Measurements from ENCODE around the gene ARIH1.

ARIH1 gene

DNA sequence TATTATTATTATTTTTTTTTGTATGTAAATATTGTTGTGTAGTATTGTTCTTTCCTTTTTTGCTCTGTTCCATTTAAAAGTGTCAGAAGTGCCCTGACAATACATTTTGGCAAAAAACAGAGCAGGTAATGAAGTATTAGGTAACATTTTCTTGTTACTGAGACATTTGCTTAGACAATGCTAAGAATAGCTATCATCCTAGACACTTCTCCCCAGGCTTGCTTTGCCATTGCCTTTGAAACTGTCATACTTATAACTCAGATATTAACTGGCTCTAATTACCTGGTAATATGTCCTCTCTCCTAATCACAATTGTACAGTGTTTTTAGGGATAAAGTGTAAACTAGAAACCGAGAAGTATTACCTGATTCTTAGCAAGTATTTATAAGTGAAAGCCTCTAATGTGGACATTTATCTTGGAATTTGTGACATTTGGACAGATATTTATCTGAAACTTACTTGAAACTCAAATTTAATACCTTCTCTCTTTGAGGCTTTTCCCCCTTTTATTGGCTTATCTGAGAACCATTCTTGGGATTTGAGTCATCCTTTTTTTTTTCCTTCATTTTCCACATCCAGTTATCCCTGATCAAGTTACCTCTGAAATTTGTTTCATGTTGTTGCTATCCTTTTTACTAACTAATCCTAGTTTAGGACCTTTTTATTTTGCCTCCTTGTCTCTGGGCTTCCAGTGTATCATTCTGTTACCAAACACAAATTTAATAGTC lies 13.1 kb downstream of the ARIH1 start:
- no peak for DNase-seq

- no peak for DNase-seq
Measured at GRCh38 chr15:72488558-72488957, 14.4 kb downstream of the ARIH1 start.

- no peak for DNase-seq
Measured at GRCh38 chr15:72489943-72490554, 15.9 kb downstream of the ARIH1 start.

DNA sequence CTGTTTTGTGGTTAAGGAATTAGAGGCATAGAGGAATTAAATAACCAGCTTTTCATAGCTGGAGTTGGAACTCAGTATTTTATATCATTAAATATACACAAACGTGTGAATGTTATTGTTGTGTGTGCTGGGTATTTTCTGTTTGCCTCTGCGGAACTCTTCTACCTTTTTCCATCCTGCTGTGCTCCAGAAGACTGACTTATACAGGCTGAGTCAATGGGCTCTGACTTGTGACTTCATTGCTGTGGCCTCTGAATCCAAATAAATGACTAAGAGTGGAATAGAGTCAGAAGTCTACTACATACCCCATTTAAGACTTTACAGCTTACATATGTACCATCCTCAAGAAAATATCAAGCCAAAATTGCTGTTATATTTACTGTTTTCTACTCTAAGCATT lies 17.6 kb downstream of the ARIH1 start:
- DNase-seq = no peak

DNA sequence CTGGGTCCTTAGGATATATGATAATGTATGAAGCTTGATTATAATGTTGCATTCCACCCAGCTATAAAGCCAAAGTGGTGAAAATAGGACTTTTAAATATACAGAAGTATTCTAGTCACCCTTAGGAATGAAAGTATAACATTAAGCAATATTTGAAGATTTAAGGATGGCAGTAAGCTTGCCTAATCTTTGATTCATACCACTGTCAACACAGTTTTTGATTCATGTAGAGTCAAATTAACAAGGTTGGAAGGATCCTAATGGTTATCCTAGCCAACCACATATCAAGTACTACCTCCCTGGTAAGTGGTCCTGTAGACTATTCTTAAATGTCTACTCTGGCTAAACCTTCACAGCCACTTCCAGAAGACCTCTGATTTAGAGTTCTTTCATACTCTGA lies 18.6 kb downstream of the ARIH1 start:
- DNase-seq = no peak

- no peak for DNase-seq
Measured at GRCh38 chr15:72493220-72493619, 19.1 kb downstream of the ARIH1 start.

- DNase-seq = no peak
Measured at GRCh38 chr15:72495007-72495406, 20.9 kb downstream of the ARIH1 start.

DNA sequence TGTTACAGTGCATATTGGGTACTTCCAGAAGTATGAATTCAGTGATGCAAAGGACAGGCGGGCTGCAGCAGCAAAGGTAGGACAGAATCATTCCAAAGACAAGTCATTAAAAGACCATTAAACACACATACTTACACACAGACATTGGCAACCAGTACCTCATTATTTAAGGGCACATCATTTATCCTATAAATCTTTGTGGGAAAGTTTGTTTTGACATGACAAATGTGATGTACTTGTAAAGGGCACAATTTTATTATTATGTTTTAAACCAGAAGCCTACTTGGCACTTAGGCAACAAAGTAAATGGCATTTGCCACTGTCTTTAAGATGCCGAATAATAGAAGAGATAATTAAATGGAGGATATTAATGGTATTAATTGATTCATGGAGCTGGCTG lies 22.7 kb downstream of the ARIH1 start:
- no peak for DNase-seq

GRCh38 chr15:72497402-72497801 lies 23.3 kb downstream of the ARIH1 start:
- DNase-seq = no peak

- no peak for DNase-seq
Measured at GRCh38 chr15:72502220-72502809, 28.2 kb downstream of the ARIH1 start.

DNA sequence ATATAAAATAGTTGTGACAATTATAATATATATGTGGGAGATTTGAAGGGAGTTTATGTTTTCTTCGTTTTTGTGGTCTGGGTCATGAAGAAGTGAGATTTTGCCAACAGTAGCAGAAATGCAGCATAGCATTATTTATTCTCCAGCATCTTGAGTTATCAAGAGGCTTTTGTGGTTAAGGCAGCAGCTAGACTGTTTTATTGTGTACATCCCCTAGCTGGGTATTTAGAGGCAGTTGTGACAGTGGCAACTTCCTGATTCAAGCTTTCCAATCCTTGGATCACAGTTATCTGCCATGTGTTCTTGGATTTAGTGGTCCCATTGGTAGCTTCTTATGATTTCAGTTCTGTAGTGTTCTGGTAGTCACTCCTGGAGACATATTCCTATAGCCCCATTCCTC lies 29.0 kb downstream of the ARIH1 start:
- no peak for DNase-seq

DNA sequence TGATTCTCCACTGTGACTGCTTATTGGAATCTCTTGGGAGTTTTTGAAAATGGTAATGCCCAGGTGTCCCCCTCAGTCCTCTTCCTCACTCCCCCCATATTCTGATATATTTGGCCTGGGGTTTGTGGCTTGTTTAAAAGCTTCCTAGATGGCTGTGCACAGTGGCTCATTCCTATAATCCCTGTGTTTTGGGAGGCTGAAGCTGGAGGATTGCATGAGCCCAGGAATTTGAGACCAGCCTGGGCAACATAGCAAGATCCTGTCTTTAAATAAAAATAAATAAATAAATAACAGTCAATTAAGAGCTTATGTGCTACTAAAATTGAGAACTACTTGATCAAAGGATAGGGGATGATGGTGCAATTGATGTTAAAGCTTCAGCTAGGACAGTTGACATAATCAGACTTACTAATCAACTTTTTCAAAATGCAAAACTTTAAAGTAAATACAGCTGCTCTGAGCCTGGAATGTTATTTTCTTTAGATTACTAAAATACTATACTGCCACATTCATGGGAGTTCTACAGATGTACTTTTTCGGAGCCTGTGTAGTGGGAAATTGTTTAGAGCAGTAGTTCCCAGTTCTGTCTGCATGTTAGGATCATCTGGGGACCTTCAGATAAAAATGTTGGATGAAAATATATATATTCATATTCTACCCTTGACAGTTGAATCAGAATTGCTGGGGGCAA lies 33.4 kb downstream of the ARIH1 start:
- DNase-seq = no peak

DNA sequence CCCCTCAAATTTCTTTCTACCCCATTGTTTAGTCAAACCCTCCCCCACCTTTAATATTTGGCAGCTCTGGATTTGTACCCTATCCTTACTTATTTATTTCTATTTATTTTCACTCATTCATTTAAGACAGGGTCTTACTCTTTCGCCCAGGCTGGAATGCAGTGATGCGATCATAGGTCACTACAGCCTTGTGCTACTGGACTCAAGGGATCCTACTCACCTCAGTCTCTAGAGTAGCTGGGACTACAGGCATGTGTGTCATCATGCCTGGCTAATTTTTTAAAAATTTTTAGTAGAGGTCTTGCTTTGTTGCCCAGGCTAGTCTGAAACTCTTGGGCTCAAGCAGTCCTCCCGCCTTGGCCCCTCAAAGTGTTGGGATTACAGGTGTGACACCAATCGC lies 35.4 kb downstream of the ARIH1 start:
- no peak for DNase-seq

DNA sequence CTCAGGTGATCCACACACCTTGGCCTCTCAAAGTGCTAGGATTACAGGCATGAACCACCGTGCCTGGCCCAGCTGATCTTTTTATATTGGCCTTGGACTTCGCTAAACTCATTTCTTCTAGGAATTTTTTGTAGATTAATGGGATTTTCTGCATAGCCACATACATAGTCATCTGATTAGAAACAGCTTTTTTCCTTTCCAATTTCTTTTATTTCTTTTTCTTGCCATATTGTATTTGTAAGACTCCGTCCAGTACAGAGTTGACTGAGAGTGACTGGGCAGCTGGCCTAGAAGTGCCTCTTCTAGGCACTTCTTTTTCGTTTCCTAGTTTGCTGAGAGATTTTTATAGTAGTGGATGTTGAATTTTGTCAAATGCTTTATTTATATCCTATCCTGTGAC lies 37.4 kb downstream of the ARIH1 start:
- no peak for DNase-seq

GRCh38 chr15:72515591-72516389 lies 41.7 kb downstream of the ARIH1 start:
- DNase-seq = no peak

DNA sequence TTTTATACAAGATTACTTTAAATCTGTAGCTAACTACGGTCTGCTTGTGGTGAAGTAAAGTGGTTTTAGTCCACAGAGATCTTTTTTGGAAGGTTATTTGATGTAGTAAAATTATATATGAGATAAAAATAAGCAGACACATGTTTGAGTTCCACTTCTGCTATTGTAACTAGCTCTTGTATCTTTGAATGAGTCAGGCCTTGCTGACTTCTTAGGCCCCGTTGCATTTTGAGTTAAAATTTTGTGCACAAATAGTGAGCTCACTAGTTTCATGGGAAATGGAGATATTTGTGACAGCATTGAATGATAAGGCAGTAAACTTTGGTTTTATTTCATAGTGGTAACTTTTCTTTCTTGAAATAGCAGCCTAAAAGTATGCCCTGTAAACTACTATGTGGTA lies 42.6 kb downstream of the ARIH1 start:
- no peak for DNase-seq

DNA sequence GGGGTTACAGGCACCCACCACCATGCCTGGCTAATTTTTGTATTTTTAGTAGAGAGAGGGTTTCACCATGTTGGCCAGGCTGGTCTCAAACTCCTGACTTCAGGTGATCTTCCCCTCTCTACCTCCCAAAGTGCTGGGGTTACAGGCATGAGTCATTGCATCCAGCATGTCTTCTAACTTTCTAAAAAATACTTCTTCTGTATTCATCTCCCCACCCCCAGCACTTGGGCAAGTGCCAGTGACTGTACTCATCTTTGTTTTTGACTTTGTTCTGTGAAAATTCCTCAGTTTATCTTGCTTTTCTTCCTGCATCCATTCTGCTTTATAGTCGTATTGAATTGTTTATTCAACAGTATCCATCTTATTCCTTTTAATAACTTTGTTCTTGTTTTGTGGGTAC lies 47.6 kb downstream of the ARIH1 start:
- no peak for DNase-seq

GRCh38 chr15:72532991-72533601 lies 59.0 kb downstream of the ARIH1 start:
- DNase-seq = no peak

GRCh38 chr15:72534523-72534922 lies 60.4 kb downstream of the ARIH1 start:
- DNase-seq = no peak

- DNase-seq = no peak
Measured at GRCh38 chr15:72535911-72536310, 61.8 kb downstream of the ARIH1 start.

- no peak for DNase-seq
Measured at GRCh38 chr15:72536506-72536905, 62.4 kb downstream of the ARIH1 start.

GRCh38 chr15:72538931-72539330 lies 64.8 kb downstream of the ARIH1 start:
- no peak for DNase-seq
